Measurements from ENCODE around the gene EDN1.

Gene EDN1

GRCh38 chr6:12325872-12326271 is 35.7 kb downstream of the EDN1 start:
- H3K9ac ChIP-seq (ENCODE audit: low read depth, low read length, poor library complexity), result no peak overlapping the region
- H3K4me1 ChIP-seq (ENCODE audit: control insufficient read depth in 2 of 2, insufficient read depth in 1 of 2, low read depth in 1 of 2, low read length in 2 of 2), result peaks cover 0 to 4% of the 10 kb centered on the region in 2 donors
- no peak overlapping the region for H2BK15ac ChIP-seq (ENCODE audit: low read length)
- no peak overlapping the region for H2BK12ac ChIP-seq (ENCODE audit: low read length)
- no peaks in the 10 kb centered on the region for H3K36me3 ChIP-seq (replicated peaks in 1 of 2; ENCODE audit: control insufficient read depth in 2 of 2, insufficient read depth in 2 of 2, low read length in 2 of 2)
- no peak overlapping the region for H3K14ac ChIP-seq (ENCODE audit: low read length)
- H2BK5ac ChIP-seq (ENCODE audit: low read length), result no peak overlapping the region
- no peak overlapping the region for H3K4me2 ChIP-seq (ENCODE audit: insufficient read depth, low read length, poor library complexity, severe bottlenecking)
- no peak overlapping the region for H3K18ac ChIP-seq (ENCODE audit: low read length)
- no peaks in the 10 kb centered on the region for H3K9me3 ChIP-seq (replicated peaks in 1 of 2; ENCODE audit: control insufficient read depth in 2 of 2, insufficient read depth in 1 of 2, low read depth in 1 of 2, low read length in 2 of 2)
- H3K4ac ChIP-seq (ENCODE audit: low read length), result no peak overlapping the region
- no peaks in the 10 kb centered on the region for H3K27me3 ChIP-seq (ENCODE audit: control insufficient read depth in 3 of 3, insufficient read depth in 3 of 3, low read depth in 1 of 3, low read length in 3 of 3)
- no peak overlapping the region for H2BK120ac ChIP-seq (ENCODE audit: low read depth, low read length)
- no peak for DNase-seq (ENCODE audit: low spot score)
- no CpG with 5 or more reads among the region's 3 CpGs for WGBS, 2 donors (ENCODE audit: extremely low coverage in 2 of 2, insufficient read length in 2 of 2, insufficient replicate concordance in 1 of 2)
- H2AK5ac ChIP-seq (ENCODE audit: low read depth, low read length), result no peak overlapping the region
- no peak overlapping the region for H4K8ac ChIP-seq (ENCODE audit: low read depth, low read length)
- H3K79me1 ChIP-seq (ENCODE audit: low read depth, low read length), result no peaks in the 10 kb centered on the region
- H3K23ac ChIP-seq (ENCODE audit: low read depth, low read length, poor library complexity), result no peak overlapping the region
- no peak overlapping the region for H3K4me3 ChIP-seq (ENCODE audit: low read length in 2 of 2)
- H4K91ac ChIP-seq (ENCODE audit: low read depth, low read length, poor library complexity), result no peak overlapping the region
- H2AFZ ChIP-seq (ENCODE audit: low read length), result no peak overlapping the region
- no peak overlapping the region for H3K27ac ChIP-seq (replicated peaks; ENCODE audit: low read length)

- no peak overlapping the region for H3K4me3 ChIP-seq (ENCODE audit: low read length in 2 of 2)
- no peaks in the 10 kb centered on the region for H3K36me3 ChIP-seq (replicated peaks in 1 of 2; ENCODE audit: control insufficient read depth in 2 of 2, insufficient read depth in 2 of 2, low read length in 2 of 2)
- no peak overlapping the region for H3K23ac ChIP-seq (ENCODE audit: low read depth, low read length, poor library complexity)
- no peak overlapping the region for H3K4ac ChIP-seq (ENCODE audit: low read length)
- no peak overlapping the region for H4K8ac ChIP-seq (ENCODE audit: low read depth, low read length)
- H3K9ac ChIP-seq (ENCODE audit: low read depth, low read length, poor library complexity), result no peak overlapping the region
- H2AFZ ChIP-seq (ENCODE audit: low read length), result no peak overlapping the region
- H2BK15ac ChIP-seq (ENCODE audit: low read length), result no peak overlapping the region
- H3K79me1 ChIP-seq (ENCODE audit: low read depth, low read length), result no peaks in the 10 kb centered on the region
- H2BK5ac ChIP-seq (ENCODE audit: low read length), result no peak overlapping the region
- no peak overlapping the region for H2AK5ac ChIP-seq (ENCODE audit: low read depth, low read length)
- peaks cover 0 to 4% of the 10 kb centered on the region in 2 donors for H3K4me1 ChIP-seq (ENCODE audit: control insufficient read depth in 2 of 2, insufficient read depth in 1 of 2, low read depth in 1 of 2, low read length in 2 of 2)
- H3K27ac ChIP-seq (replicated peaks; ENCODE audit: low read length), result no peak overlapping the region
- no CpG with 5 or more reads among the region's 2 CpGs for WGBS, 2 donors (ENCODE audit: extremely low coverage in 2 of 2, insufficient read length in 2 of 2, insufficient replicate concordance in 1 of 2)
- no peak overlapping the region for H2BK12ac ChIP-seq (ENCODE audit: low read length)
- H2BK120ac ChIP-seq (ENCODE audit: low read depth, low read length), result no peak overlapping the region
- no peaks in the 10 kb centered on the region for H3K27me3 ChIP-seq (ENCODE audit: control insufficient read depth in 3 of 3, insufficient read depth in 3 of 3, low read depth in 1 of 3, low read length in 3 of 3)
- H3K18ac ChIP-seq (ENCODE audit: low read length), result no peak overlapping the region
- H3K14ac ChIP-seq (ENCODE audit: low read length), result no peak overlapping the region
- H3K4me2 ChIP-seq (ENCODE audit: insufficient read depth, low read length, poor library complexity, severe bottlenecking), result no peak overlapping the region
- no peak for DNase-seq (ENCODE audit: low spot score)
- no peaks in the 10 kb centered on the region for H3K9me3 ChIP-seq (replicated peaks in 1 of 2; ENCODE audit: control insufficient read depth in 2 of 2, insufficient read depth in 1 of 2, low read depth in 1 of 2, low read length in 2 of 2)
- H4K91ac ChIP-seq (ENCODE audit: low read depth, low read length, poor library complexity), result no peak overlapping the region
These were observed 37.2 kb downstream of the EDN1 start for GRCh38 chr6:12327391-12327790.

- H3K79me1 ChIP-seq (ENCODE audit: low read depth, low read length), result no peaks in the 10 kb centered on the region
- H2AK5ac ChIP-seq (ENCODE audit: low read depth, low read length), result no peak overlapping the region
- H3K9ac ChIP-seq (ENCODE audit: low read depth, low read length, poor library complexity), result no peak overlapping the region
- no peak overlapping the region for H3K18ac ChIP-seq (ENCODE audit: low read length)
- no peak overlapping the region for H3K4me2 ChIP-seq (ENCODE audit: insufficient read depth, low read length, poor library complexity, severe bottlenecking)
- no peak overlapping the region for H2BK15ac ChIP-seq (ENCODE audit: low read length)
- H3K4me3 ChIP-seq (ENCODE audit: low read length in 2 of 2), result no peak overlapping the region
- WGBS, 2 donors (ENCODE audit: extremely low coverage in 2 of 2, insufficient read length in 2 of 2, insufficient replicate concordance in 1 of 2), result no CpG with 5 or more reads among the region's 4 CpGs
- H3K4me1 ChIP-seq (ENCODE audit: control insufficient read depth in 2 of 2, insufficient read depth in 1 of 2, low read depth in 1 of 2, low read length in 2 of 2), result peaks cover 0 to 4% of the 10 kb centered on the region in 2 donors
- H3K27ac ChIP-seq (replicated peaks; ENCODE audit: low read length), result no peak overlapping the region
- H3K36me3 ChIP-seq (replicated peaks in 1 of 2; ENCODE audit: control insufficient read depth in 2 of 2, insufficient read depth in 2 of 2, low read length in 2 of 2), result no peaks in the 10 kb centered on the region
- H2BK120ac ChIP-seq (ENCODE audit: low read depth, low read length), result no peak overlapping the region
- H3K9me3 ChIP-seq (replicated peaks in 1 of 2; ENCODE audit: control insufficient read depth in 2 of 2, insufficient read depth in 1 of 2, low read depth in 1 of 2, low read length in 2 of 2), result no peaks in the 10 kb centered on the region
- no peaks in the 10 kb centered on the region for H3K27me3 ChIP-seq (ENCODE audit: control insufficient read depth in 3 of 3, insufficient read depth in 3 of 3, low read depth in 1 of 3, low read length in 3 of 3)
- H3K23ac ChIP-seq (ENCODE audit: low read depth, low read length, poor library complexity), result no peak overlapping the region
- no peak for DNase-seq (ENCODE audit: low spot score)
- no peak overlapping the region for H2AFZ ChIP-seq (ENCODE audit: low read length)
- H3K4ac ChIP-seq (ENCODE audit: low read length), result no peak overlapping the region
- H4K91ac ChIP-seq (ENCODE audit: low read depth, low read length, poor library complexity), result no peak overlapping the region
- H4K8ac ChIP-seq (ENCODE audit: low read depth, low read length), result no peak overlapping the region
- H2BK5ac ChIP-seq (ENCODE audit: low read length), result no peak overlapping the region
- no peak overlapping the region for H3K14ac ChIP-seq (ENCODE audit: low read length)
- no peak overlapping the region for H2BK12ac ChIP-seq (ENCODE audit: low read length)
These were observed 37.8 kb downstream of the EDN1 start for GRCh38 chr6:12327988-12328387.

GRCh38 chr6:12328701-12329100 is 38.5 kb downstream of the EDN1 start:
- Histone ChIP-seq H3K23ac (ENCODE audit: low read depth, low read length, poor library complexity) (no peak overlapping the region), H3K36me3 (replicated peaks in 1 of 2; ENCODE audit: control insufficient read depth in 2 of 2, insufficient read depth in 2 of 2, low read length in 2 of 2) (no peaks in the 10 kb centered on the region), H3K4ac (ENCODE audit: low read length) (no peak overlapping the region), H4K8ac (ENCODE audit: low read depth, low read length) (no peak overlapping the region), H2AFZ (ENCODE audit: low read length) (no peak overlapping the region), H3K18ac (ENCODE audit: low read length) (no peak overlapping the region), H3K9ac (ENCODE audit: low read depth, low read length, poor library complexity) (no peak overlapping the region), H2BK5ac (ENCODE audit: low read length) (no peak overlapping the region), H2BK120ac (ENCODE audit: low read depth, low read length) (no peak overlapping the region), H4K91ac (ENCODE audit: low read depth, low read length, poor library complexity) (no peak overlapping the region), H3K27ac (replicated peaks; ENCODE audit: low read length) (no peak overlapping the region), H3K4me2 (ENCODE audit: insufficient read depth, low read length, poor library complexity, severe bottlenecking) (no peak overlapping the region), H3K27me3 (ENCODE audit: control insufficient read depth in 3 of 3, insufficient read depth in 3 of 3, low read depth in 1 of 3, low read length in 3 of 3) (no peaks in the 10 kb centered on the region), H3K4me3 (ENCODE audit: low read length in 2 of 2) (no peak overlapping the region), H2BK15ac (ENCODE audit: low read length) (no peak overlapping the region), H3K79me1 (ENCODE audit: low read depth, low read length) (no peaks in the 10 kb centered on the region), H3K9me3 (replicated peaks in 1 of 2; ENCODE audit: control insufficient read depth in 2 of 2, insufficient read depth in 1 of 2, low read depth in 1 of 2, low read length in 2 of 2) (no peaks in the 10 kb centered on the region), H2BK12ac (ENCODE audit: low read length) (no peak overlapping the region), H2AK5ac (ENCODE audit: low read depth, low read length) (no peak overlapping the region), H3K4me1 (ENCODE audit: control insufficient read depth in 2 of 2, insufficient read depth in 1 of 2, low read depth in 1 of 2, low read length in 2 of 2) (peaks cover 0 to 4% of the 10 kb centered on the region in 2 donors), H3K14ac (ENCODE audit: low read length) (no peak overlapping the region)
- DNase-seq (ENCODE audit: low spot score), result no peak
- WGBS, 2 donors (ENCODE audit: extremely low coverage in 2 of 2, insufficient read length in 2 of 2, insufficient replicate concordance in 1 of 2), result no CpG with 5 or more reads among the region's 3 CpGs

All from neuronal stem cell (in vitro differentiated cells).